HL-60 (cell line): Measurements from ENCODE around the gene PAMR1.

Experiments used
- DNase-seq, 2 experiments: peaks; one replicate each; pipeline ENCODE4 v3.0.0-alpha.2; 2010 to 2020; ENCODE audit warnings: low read depth in 1 of 2, low spot score in 1 of 2
- H3K27ac ChIP-seq: fragments of 250-450 bp; sonication (Bioruptor Pico); replicated peaks from 2 replicates; pipeline ENCODE4 v1.5.1; 2020; ENCODE audit warnings: mild to moderate bottlenecking, moderate library complexity
- H3K27me3 ChIP-seq: fragments of 250-450 bp; sonication (Bioruptor Pico); 2 replicates; pipeline ENCODE4 v1.5.1; 2021; ENCODE audit warnings: mild to moderate bottlenecking, moderate library complexity; ENCODE audit not compliant: insufficient read depth, poor library complexity, severe bottlenecking
- H3K4me3 ChIP-seq: replicated peaks from 2 replicates; pipeline ENCODE4 v1.5.1; 2011; ENCODE audit warnings: mild to moderate bottlenecking, control low read depth, low read length; ENCODE audit not compliant: insufficient read depth
- GABPA ChIP-seq: IDR thresholded peaks from 2 replicates; pipeline ENCODE4 v1.6.1; 2012; ENCODE audit warnings: low read depth
- POLR2AphosphoS5 ChIP-seq: IDR thresholded peaks from 2 replicates; pipeline ENCODE4 v1.6.1; 2012; ENCODE audit warnings: low read depth
- SPI1 ChIP-seq: IDR thresholded peaks from 2 replicates; pipeline ENCODE4 v1.6.1; 2012; ENCODE audit warnings: low read depth, mild to moderate bottlenecking, borderline replicate concordance
- TF ChIP-seq, protein P1 (sequence below): IDR thresholded peaks from 2 replicates; pipeline ENCODE4 v1.6.1; 2012; ENCODE audit warnings: low read depth; ENCODE audit not compliant: insufficient replicate concordance
- TF ChIP-seq, protein P2 (sequence below): IDR thresholded peaks from one replicate; pipeline ENCODE4 v1.5.1; 2011; ENCODE audit warnings: low read length, control low read depth, inconsistent platforms; ENCODE audit not compliant: insufficient read depth

Gene PAMR1

DNA sequence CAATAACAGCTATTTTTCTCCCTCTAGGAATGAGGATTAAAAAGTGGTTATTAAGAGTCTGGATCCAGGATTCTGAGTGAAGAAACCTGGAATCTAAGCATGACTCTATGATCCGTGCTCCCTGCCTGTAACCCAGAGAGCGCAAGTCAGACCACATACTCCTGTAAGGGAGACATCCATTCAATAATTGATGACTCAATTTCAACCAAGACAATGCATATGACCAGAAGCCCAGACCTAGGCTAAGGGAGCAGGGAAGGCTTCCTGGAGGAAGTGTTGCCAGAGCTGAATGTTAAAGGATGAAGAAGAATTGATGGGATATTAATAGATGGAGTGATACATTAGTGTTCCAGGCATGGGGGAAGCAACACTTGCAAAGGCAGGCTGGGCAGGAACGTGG is 13.8 kb upstream of the PAMR1 start:
- TF ChIP-seq, protein P1, sequence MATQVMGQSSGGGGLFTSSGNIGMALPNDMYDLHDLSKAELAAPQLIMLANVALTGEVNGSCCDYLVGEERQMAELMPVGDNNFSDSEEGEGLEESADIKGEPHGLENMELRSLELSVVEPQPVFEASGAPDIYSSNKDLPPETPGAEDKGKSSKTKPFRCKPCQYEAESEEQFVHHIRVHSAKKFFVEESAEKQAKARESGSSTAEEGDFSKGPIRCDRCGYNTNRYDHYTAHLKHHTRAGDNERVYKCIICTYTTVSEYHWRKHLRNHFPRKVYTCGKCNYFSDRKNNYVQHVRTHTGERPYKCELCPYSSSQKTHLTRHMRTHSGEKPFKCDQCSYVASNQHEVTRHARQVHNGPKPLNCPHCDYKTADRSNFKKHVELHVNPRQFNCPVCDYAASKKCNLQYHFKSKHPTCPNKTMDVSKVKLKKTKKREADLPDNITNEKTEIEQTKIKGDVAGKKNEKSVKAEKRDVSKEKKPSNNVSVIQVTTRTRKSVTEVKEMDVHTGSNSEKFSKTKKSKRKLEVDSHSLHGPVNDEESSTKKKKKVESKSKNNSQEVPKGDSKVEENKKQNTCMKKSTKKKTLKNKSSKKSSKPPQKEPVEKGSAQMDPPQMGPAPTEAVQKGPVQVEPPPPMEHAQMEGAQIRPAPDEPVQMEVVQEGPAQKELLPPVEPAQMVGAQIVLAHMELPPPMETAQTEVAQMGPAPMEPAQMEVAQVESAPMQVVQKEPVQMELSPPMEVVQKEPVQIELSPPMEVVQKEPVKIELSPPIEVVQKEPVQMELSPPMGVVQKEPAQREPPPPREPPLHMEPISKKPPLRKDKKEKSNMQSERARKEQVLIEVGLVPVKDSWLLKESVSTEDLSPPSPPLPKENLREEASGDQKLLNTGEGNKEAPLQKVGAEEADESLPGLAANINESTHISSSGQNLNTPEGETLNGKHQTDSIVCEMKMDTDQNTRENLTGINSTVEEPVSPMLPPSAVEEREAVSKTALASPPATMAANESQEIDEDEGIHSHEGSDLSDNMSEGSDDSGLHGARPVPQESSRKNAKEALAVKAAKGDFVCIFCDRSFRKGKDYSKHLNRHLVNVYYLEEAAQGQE, result no peak
- TF ChIP-seq POLR2AphosphoS5, result no peak
- TF ChIP-seq SPI1, result no peak
- TF ChIP-seq GABPA, result no peak
- TF ChIP-seq, protein P2, sequence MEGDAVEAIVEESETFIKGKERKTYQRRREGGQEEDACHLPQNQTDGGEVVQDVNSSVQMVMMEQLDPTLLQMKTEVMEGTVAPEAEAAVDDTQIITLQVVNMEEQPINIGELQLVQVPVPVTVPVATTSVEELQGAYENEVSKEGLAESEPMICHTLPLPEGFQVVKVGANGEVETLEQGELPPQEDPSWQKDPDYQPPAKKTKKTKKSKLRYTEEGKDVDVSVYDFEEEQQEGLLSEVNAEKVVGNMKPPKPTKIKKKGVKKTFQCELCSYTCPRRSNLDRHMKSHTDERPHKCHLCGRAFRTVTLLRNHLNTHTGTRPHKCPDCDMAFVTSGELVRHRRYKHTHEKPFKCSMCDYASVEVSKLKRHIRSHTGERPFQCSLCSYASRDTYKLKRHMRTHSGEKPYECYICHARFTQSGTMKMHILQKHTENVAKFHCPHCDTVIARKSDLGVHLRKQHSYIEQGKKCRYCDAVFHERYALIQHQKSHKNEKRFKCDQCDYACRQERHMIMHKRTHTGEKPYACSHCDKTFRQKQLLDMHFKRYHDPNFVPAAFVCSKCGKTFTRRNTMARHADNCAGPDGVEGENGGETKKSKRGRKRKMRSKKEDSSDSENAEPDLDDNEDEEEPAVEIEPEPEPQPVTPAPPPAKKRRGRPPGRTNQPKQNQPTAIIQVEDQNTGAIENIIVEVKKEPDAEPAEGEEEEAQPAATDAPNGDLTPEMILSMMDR, result no peak
- no peak overlapping the region for H3K4me3 ChIP-seq
- no peak overlapping the region for H3K27ac ChIP-seq
- H3K27me3 ChIP-seq, result peaks cover 4% of the 10 kb centered on the region
- no peak for DNase-seq

DNA sequence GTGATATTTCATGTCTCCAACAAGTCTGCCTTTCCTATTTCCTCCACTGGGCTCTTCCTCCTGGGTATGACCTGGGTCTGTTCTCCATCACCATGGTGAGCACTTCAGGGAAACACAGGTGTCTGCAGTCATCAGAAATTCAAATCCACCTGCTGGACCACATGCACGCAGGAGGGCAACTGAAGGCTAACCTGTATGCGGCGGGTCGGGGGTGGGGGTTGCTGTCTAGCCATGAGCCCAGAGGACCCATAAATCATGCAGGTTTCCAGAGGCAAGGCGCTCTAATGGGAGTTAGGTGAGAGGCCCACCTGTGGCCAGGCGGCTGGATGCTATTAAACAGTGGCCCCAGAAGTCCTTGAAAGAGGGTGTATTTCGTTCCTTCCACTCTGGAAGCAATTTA is 11.1 kb upstream of the PAMR1 start:
- TF ChIP-seq, protein P2, result no peak
- no peak for TF ChIP-seq POLR2AphosphoS5
- no peak for TF ChIP-seq SPI1
- TF ChIP-seq, protein P1, result no peak
- no peak for TF ChIP-seq GABPA
- peaks cover 4% of the 10 kb centered on the region for H3K27me3 ChIP-seq
- no peak for DNase-seq
- H3K4me3 ChIP-seq, result no peak overlapping the region
- no peak overlapping the region for H3K27ac ChIP-seq

DNA sequence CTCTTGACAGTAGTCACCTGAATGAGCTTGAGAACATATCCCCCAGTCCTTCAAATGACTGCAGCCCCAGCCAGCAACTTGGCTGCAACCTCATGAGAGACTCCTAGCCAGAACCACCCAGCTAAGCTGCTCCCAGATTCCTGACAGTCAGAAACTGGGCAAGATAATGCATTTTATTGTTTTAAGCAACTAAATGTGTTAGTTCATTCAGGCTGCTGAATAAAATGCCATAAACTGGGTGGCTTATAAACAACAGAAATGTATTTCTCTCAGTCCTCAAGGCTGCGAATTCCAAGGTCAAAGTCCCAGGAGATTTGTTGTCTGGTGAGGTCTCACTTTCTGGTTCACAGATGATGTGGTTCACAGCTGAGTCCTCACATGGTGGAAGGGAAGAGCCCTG is 5.8 kb upstream of the PAMR1 start:
- TF ChIP-seq, protein P2, result no peak
- no peak for TF ChIP-seq GABPA
- TF ChIP-seq SPI1, result no peak
- TF ChIP-seq, protein P1, result no peak
- no peak for TF ChIP-seq POLR2AphosphoS5
- no peak overlapping the region for H3K4me3 ChIP-seq
- no peak overlapping the region for H3K27ac ChIP-seq
- no peak for DNase-seq
- H3K27me3 ChIP-seq, result peaks cover 8% of the 10 kb centered on the region
